Measurements from ENCODE around the gene CACNA1A. TPM values are rescaled to one million over a fixed set of nuclear protein-coding genes. Genes with fewer than 3 reads are reported as not detected.
"Not testable (repeated sequence)": the region's sequence is repeated elsewhere in the genome, so short reads cannot be mapped to it uniquely, and the experiment has no call there.

CACNA1A gene
- total RNA-seq, 4 donors from 2014 or later = 0.33 to 0.75 (median 0.43) TPM

GRCh38 chr19:13262450-13262849 is 243.8 kb downstream of the CACNA1A start:
- 55% methylated on average over 8 of the region's 8 CpGs for WGBS
- Histone ChIP-seq H3K4me1 (peaks cover 0 to 9% (median 0%) of the 10 kb centered on the region in 4 donors), H3K4me3 (no peak overlapping the region), H3K27me3 (no peaks in the 10 kb centered on the region), H3K27ac (replicated peaks in 1 of 4) (no peak overlapping the region), H3K36me3 (no peaks in the 10 kb centered on the region), H3K9me3 (no peaks in the 10 kb centered on the region)
- intact Hi-C loops (cut with DNase I) = loop anchor here (2.0 to 10.0 kb wide), 4 partner anchors 55 to 285 kb away; no protein-coding TSS in a partner anchor
- TF ChIP-seq EP300 (IDR thresholded peaks at IDR 0.05) = no peak
- peak; percentile 48 to 63 (median 57) for TF ChIP-seq CTCF (IDR thresholded peaks at IDR 0.05)
- no peak for DNase-seq (ENCODE audit: extremely low spot score)

DNA sequence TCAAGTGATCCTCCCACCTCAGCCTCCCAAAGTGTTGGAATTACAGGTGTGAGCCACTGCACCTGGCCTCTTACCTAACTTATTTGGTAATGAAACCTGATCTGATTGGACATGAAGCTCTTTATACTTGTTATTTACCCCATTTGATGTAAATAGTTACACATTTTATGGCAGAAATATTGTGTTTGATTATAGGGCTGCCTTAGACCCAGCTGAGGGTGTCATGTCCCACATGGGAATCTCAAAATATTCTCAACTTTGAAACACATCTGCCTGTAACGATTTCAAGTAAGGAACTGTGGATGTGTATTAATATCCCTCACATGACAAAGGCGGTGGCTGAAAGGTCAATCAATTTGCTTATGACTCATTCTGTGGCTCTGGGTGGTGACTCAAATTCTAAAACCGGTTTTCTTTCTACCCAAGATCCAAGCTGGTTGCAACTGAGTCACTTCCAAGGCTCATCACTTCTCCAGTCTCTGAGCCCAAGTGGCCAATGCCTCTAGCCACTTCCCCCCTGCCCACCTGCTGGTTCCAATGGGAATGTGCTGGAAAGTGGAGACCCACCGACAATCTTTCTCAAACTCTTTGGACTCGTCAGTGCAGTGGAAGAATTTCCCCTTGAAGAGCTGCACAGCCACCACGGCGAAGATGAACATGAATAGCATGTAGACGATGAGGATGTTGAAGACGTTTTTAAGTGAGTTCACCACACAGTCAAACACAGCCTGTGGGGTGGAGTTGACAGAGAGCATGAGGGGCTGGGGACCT is 245.2 kb downstream of the CACNA1A start:
- intact Hi-C loops (cut with DNase I) = loop anchor here (5.0 to 10.0 kb wide), 3 partner anchors 54 to 284 kb away; no protein-coding TSS in a partner anchor

DNA sequence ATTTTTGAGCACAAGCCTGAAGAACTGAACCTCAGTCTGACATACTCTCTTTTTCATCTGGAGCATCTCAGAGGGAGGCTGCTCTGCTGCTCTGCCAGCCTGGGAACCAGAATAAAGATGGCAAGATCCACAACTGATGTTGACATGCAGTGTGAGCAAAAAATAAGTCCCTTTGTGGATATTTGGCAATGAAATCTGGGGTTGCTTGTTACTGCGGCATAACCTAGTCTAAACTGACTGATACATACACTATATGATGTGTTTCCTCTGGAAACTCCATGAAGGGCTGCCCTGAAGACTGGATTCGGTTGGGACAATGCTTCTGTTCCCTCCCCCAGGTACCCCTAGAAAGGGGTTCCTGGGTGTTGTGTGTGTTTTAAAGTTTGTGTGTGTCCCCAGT is 249.4 kb downstream of the CACNA1A start:
- H3K36me3 ChIP-seq = no peaks in the 10 kb centered on the region
- intact Hi-C loops (cut with DNase I) = no loop called here
- H3K4me3 ChIP-seq = no peak overlapping the region
- H3K9me3 ChIP-seq = peaks cover 0 to 6% (median 2%) of the 10 kb centered on the region in 4 donors
- no peak for DNase-seq (ENCODE audit: extremely low spot score)
- TF ChIP-seq CTCF (IDR thresholded peaks at IDR 0.05) (no peak), POLR2AphosphoS5 (IDR thresholded peaks at IDR 0.05) (no peak), POLR2A (IDR thresholded peaks at IDR 0.05; ENCODE audit: low read depth) (no peak), EP300 (IDR thresholded peaks at IDR 0.05) (no peak)
- peaks cover 0 to 9% (median 0%) of the 10 kb centered on the region in 4 donors for H3K4me1 ChIP-seq
- WGBS = 81% methylated on average over 2 of the region's 2 CpGs
- no peak overlapping the region for H3K27ac ChIP-seq (replicated peaks in 1 of 4)
- H3K27me3 ChIP-seq = peaks cover 0 to 36% (median 0%) of the 10 kb centered on the region in 4 donors

More for the DNA sequence above, 245.2 kb downstream of the CACNA1A start:
- H3K4me3 ChIP-seq = no peak overlapping the region
- TF ChIP-seq POLR2AphosphoS5 (IDR thresholded peaks at IDR 0.05) (no peak), CTCF (IDR thresholded peaks at IDR 0.05) (no peak), EP300 (IDR thresholded peaks at IDR 0.05) (no peak), POLR2A (IDR thresholded peaks at IDR 0.05; ENCODE audit: low read depth) (no peak)
- no peaks in the 10 kb centered on the region for H3K36me3 ChIP-seq
- H3K9me3 ChIP-seq = peaks cover 0 to 6% (median 2%) of the 10 kb centered on the region in 4 donors
- peaks cover 0 to 9% (median 0%) of the 10 kb centered on the region in 4 donors for H3K4me1 ChIP-seq
- WGBS = 75% methylated on average over 9 of the region's 9 CpGs
- no peak overlapping the region for H3K27ac ChIP-seq (replicated peaks in 1 of 4)
- DNase-seq (ENCODE audit: extremely low spot score) = no peak
- H3K27me3 ChIP-seq = peaks cover 0 to 14% (median 0%) of the 10 kb centered on the region in 4 donors

DNA sequence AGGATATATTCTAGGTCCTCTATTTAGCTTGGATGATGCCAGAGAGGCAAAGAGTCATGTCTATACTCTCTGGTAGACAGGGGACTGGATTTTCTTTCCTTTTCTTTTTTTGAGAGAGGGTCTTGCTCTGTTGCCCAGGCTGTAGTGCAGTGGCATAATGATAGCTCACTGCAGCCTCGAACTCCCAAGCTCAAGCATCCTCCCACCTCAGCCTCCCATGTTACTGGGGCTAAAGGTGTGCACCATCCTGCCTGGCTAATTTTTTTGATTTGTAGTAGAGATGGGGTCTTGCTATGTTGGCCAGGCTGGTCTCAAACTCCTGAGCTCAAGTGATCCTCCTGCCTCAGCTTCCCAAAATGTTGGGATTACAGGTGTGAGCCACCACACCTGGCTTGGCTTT is 249.9 kb downstream of the CACNA1A start:
- peaks cover 0 to 36% (median 0%) of the 10 kb centered on the region in 4 donors for H3K27me3 ChIP-seq
- H3K4me3 ChIP-seq; H3K9me3 ChIP-seq; DNase-seq (ENCODE audit: extremely low spot score); H3K36me3 ChIP-seq; H3K4me1 ChIP-seq; H3K27ac ChIP-seq (replicated peaks in 1 of 4); intact Hi-C loops (cut with DNase I): not testable (repeated sequence)
- 95% methylated on average over 1 of the region's 1 CpG for WGBS

GRCh38 chr19:13255719-13256059 is 250.6 kb downstream of the CACNA1A start:
- TF ChIP-seq POLR2A (IDR thresholded peaks at IDR 0.05; ENCODE audit: low read depth) (no peak), EP300 (IDR thresholded peaks at IDR 0.05) (no peak), POLR2AphosphoS5 (IDR thresholded peaks at IDR 0.05) (no peak), CTCF (IDR thresholded peaks at IDR 0.05) (no peak)
- no peak overlapping the region for H3K4me3 ChIP-seq
- no peaks in the 10 kb centered on the region for H3K36me3 ChIP-seq
- intact Hi-C loops (cut with DNase I) = no loop called here
- DNase-seq (ENCODE audit: extremely low spot score) = no peak
- H3K4me1 ChIP-seq = peaks cover 0 to under 1% (median 0%) of the 10 kb centered on the region in 4 donors
- H3K27me3 ChIP-seq = peaks cover 0 to 36% (median 0%) of the 10 kb centered on the region in 4 donors
- peaks cover 0 to 6% (median 2%) of the 10 kb centered on the region in 4 donors for H3K9me3 ChIP-seq
- H3K27ac ChIP-seq (replicated peaks in 1 of 4) = no peak overlapping the region
- 77% methylated on average over 2 of the region's 2 CpGs for WGBS

Data from esophagus muscularis mucosa (tissue), 4 donors.